Erythroblast (primary cell): ENCODE measurements around the gene TSHZ3.

ENCODE experiments used
- GATA1 ChIP-seq: IDR thresholded peaks from 2 replicates; pipeline ENCODE4 v1.6.1; 2011; ENCODE audit warnings: low read depth, mild to moderate bottlenecking, control low read depth, low read length, moderate library complexity
- POLR2A ChIP-seq: IDR thresholded peaks from 2 replicates; pipeline ENCODE4 v1.6.1; 2011; ENCODE audit warnings: mild to moderate bottlenecking, low read length

GRCh38 chr19:31226151-31226935 is 122.9 kb downstream of the TSHZ3 start:
- TF ChIP-seq POLR2A (no peak), GATA1 (no peak)
